CD4-positive, alpha-beta T cell treated with Interleukin-6 at 100 ng/mL for 8 hours (primary cell): Measurements from ENCODE around the gene CNTNAP2.

Experiments used
- DNase-seq: peaks from one replicate; pipeline ENCODE4 v3.0.0-alpha.2; 2020; ENCODE audit warnings: mixed read lengths, low spot score

The CNTNAP2 gene

GRCh38 chr7:146296028-146296427 lies 179.4 kb downstream of the CNTNAP2 start:
- no peak for DNase-seq

- no peak for DNase-seq
Observed at GRCh38 chr7:146314962-146315361, 198.4 kb downstream of the CNTNAP2 start.

GRCh38 chr7:146319629-146320028 lies 203.0 kb downstream of the CNTNAP2 start:
- DNase-seq, result no peak

- no peak for DNase-seq
Observed at GRCh38 chr7:146321301-146321700, 204.7 kb downstream of the CNTNAP2 start.

- no peak for DNase-seq
Observed at GRCh38 chr7:146331369-146331768, 214.8 kb downstream of the CNTNAP2 start.

GRCh38 chr7:146345251-146345650 lies 228.7 kb downstream of the CNTNAP2 start:
- no peak for DNase-seq

GRCh38 chr7:146346096-146346495 lies 229.5 kb downstream of the CNTNAP2 start:
- no peak for DNase-seq

- no peak for DNase-seq
Observed at GRCh38 chr7:146355216-146355615, 238.6 kb downstream of the CNTNAP2 start.

GRCh38 chr7:146359176-146359575 lies 242.6 kb downstream of the CNTNAP2 start:
- no peak for DNase-seq

- DNase-seq, result no peak
Observed at GRCh38 chr7:146366938-146367337, 250.3 kb downstream of the CNTNAP2 start.

- DNase-seq, result no peak
Observed at GRCh38 chr7:146370171-146370570, 253.6 kb downstream of the CNTNAP2 start.

- DNase-seq, result no peak
Observed at GRCh38 chr7:146375170-146375569, 258.6 kb downstream of the CNTNAP2 start.

- DNase-seq, result no peak
Observed at GRCh38 chr7:146378196-146378595, 261.6 kb downstream of the CNTNAP2 start.

- DNase-seq, result no peak
Observed at GRCh38 chr7:146387140-146387539, 270.5 kb downstream of the CNTNAP2 start.

- DNase-seq, result no peak
Observed at GRCh38 chr7:146388928-146389327, 272.3 kb downstream of the CNTNAP2 start.

GRCh38 chr7:146393346-146393745 lies 276.7 kb downstream of the CNTNAP2 start:
- DNase-seq, result no peak

- no peak for DNase-seq
Observed at GRCh38 chr7:146397141-146397540, 280.5 kb downstream of the CNTNAP2 start.

- DNase-seq, result no peak
Observed at GRCh38 chr7:146401939-146402338, 285.3 kb downstream of the CNTNAP2 start.

- no peak for DNase-seq
Observed at GRCh38 chr7:146405737-146406136, 289.1 kb downstream of the CNTNAP2 start.

GRCh38 chr7:146411975-146412374 lies 295.4 kb downstream of the CNTNAP2 start:
- no peak for DNase-seq

GRCh38 chr7:146412781-146413180 lies 296.2 kb downstream of the CNTNAP2 start:
- no peak for DNase-seq

- DNase-seq, result no peak
Observed at GRCh38 chr7:146414373-146414772, 297.8 kb downstream of the CNTNAP2 start.

- no peak for DNase-seq
Observed at GRCh38 chr7:146414937-146415336, 298.3 kb downstream of the CNTNAP2 start.

- no peak for DNase-seq
Observed at GRCh38 chr7:146417176-146417575, 300.6 kb downstream of the CNTNAP2 start.

- no peak for DNase-seq
Observed at GRCh38 chr7:146423446-146423845, 306.8 kb downstream of the CNTNAP2 start.
